ENCODE measurements around the gene PLA1A.
"Not testable (repeated sequence)": the region's sequence is repeated elsewhere in the genome, so short reads cannot be mapped to it uniquely, and the experiment has no call there.

PLA1A gene, protein sequence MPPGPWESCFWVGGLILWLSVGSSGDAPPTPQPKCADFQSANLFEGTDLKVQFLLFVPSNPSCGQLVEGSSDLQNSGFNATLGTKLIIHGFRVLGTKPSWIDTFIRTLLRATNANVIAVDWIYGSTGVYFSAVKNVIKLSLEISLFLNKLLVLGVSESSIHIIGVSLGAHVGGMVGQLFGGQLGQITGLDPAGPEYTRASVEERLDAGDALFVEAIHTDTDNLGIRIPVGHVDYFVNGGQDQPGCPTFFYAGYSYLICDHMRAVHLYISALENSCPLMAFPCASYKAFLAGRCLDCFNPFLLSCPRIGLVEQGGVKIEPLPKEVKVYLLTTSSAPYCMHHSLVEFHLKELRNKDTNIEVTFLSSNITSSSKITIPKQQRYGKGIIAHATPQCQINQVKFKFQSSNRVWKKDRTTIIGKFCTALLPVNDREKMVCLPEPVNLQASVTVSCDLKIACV

DNA sequence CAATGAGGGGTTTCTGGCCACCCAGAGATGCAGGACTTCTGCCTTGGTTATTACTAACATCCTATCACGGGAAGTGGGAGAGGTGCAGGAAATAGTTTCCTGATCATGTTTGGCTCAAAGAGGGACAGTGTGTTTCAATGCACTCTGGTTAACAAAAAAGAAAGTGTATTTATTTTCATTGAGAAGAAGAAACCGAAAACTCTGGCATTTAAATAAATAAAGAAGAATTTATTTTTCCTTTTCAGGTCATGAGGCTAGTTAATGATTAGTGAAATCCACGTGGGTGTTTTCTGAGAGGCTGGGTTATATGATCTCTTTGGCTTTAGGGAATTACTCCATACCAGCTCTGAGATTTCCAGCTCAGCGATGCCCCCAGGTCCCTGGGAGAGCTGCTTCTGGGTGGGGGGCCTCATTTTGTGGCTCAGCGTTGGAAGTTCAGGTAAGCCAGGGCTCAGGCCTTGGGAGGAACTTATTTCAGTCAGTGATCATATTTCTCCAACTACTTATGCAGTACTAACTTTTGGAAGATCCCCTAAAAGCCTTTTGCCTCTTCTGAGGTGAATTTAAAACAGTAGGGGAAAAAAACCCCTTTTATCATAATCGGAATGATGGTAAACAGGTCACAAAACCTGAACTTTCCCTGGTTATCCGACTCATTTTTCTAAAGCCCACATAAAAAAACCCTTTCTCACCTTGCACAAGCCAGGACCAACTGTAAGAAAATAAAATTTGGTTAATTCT lies at the start of gene PLA1A:
Gene PLA1A, plus strand, starts transcription at position 338 of the 741 bp plus-strand sequence. Its CDS starts 29 bp downstream, at position 367.
- FAIRE-seq: no peak
- DNase-seq (ENCODE audit: insufficient read length, low spot score): no peak

DNA sequence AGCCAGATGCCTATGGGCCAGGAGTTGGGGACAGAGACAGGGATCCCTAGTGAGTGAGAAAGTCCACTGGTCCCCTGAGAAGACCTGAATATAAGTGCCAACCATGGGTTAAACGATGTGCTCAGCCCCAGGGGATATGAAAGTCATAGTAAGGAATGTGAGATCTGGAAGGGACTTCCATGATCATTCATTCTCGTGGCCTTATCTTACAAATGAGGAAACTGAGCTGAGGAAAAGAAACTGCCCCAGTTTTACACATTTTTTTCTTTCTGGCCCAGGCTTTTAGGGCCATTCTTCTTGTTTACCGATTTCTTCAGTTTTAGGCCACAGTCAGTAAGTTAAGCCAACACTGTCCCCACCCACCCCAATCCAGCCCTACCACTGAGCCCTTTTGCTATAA lies 49.3 kb upstream of the PLA1A start:
- FAIRE-seq: no peak

DNA sequence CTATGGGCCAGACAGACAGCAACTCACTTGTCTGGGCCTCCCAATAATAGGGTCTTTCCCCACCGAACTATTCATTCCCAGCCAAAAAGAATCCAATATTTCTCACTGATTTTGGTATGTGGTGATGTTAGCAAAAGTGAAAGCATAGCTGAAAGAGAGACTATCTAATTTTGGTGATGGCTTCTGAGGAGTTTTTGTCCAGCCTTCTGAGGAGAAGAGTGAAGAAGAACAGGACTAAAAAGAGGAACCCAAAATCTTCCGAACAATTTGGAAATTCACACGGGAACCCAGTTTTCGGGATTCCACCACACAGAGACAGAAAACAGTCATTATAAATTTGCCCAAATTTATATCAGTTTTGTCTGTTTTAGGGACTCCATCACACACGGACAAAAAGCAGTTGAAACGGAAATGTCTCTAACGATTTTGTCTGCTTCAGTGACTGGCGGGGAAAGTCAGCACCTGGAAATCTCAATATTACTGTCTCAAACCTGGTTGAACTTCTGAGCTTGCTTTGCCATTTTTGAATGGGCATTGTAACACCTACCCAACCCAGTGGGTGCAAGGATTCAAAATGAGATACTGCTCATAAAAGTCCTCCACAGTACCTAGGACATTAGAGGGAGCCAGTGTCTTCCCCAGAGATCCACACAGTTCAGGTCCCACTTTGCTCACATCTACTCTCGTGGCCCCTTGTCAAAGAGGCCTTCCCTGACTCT lies 47.3 kb upstream of the PLA1A start:
- FAIRE-seq (no peak), DNase-seq (ENCODE audit: insufficient read length, low spot score) (no peak)

More for the DNA sequence above, 49.3 kb upstream of the PLA1A start:
- no peak for DNase-seq (ENCODE audit: insufficient read length, low spot score)

DNA sequence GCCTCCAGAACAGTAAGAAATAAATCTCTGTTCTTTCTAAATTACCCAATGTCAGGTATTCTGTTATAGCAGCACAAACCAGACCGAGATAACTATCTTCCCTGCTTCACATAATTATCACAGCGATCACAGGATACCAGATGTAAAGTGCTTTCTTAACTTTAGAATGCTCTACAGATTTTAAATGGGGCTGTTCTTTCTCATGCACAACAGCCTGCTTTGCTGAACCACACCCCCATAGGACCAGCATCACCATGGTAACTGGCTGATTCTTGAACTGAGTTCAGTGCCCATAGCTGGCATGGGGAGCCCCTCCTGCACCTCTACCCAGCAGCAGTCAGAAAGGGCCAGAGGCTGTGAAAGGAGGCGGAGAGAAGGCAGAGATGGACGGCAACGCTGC lies 46.1 kb upstream of the PLA1A start:
- DNase-seq (ENCODE audit: insufficient read length, low spot score) (no peak), FAIRE-seq (no peak)

DNA sequence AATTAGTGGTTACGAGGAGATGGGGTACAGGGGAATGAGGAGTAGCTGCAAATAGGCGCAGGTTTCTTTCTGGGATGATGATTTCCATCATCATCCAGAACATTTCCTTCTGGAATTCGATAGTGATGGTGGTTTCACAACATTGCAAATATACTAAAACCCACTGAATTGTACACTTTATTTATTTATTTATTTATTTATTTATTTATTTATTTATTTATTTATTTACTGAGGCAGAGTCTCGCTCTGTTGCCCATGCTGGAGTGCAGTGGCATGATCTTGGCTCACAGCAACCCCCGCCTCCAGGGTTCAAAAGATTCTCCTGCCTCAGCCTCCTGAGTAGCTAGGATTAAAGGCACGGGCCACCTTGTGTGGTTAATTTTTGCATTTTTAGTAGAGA lies 44.8 kb upstream of the PLA1A start:
- DNase-seq (ENCODE audit: insufficient read length, low spot score); FAIRE-seq: not testable (repeated sequence)

DNA sequence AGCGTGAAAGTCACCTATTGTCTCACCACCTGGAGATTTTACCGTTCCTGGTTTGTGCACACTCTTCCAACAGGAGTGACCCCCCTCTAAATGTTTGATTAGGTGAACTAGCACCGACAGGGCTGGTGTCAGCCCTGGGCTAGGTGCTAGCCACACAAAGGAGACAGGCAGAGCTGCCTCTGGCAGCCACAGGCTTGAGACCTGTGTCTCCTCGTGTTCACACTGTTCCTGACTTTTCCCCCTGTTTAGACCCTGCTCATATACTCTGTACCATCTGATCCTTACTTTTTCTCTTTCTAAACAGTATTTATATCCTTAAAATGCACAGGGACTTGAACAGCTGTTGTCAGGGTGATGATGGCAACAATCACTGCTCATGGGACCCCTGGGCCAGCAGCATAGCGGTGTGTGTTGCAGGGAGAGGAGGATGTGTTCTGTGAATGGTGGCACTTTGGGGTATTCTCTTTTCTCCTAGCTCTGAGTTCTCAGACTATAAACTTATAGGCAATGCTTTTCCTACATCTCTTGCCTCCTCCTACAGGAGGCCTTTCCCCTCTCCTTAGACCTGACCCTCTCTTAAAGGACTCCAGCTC lies 43.8 kb upstream of the PLA1A start:
- FAIRE-seq: no peak
- no peak for DNase-seq (ENCODE audit: insufficient read length, low spot score)

DNA sequence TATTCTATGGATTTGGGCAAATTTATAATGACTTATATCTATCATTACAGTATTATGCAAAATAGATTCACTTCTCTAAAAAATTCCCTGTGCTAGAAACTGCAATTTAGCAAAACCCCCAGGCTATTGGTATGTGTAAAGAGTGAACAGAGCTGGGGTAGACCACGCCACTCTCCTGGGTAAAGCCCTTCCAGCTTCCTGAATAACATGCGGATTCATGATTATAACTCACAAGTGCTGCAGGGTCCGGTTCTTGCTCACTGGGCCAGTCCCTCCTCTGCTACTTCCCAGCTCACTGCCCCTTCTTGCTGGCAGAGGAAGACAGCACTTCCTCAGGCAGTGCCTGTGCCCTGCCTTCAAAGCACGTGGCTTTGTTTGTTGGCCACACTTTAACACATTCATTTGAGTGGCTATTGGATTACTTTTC lies 42.4 kb upstream of the PLA1A start:
- no peak for FAIRE-seq
- DNase-seq (ENCODE audit: insufficient read length, low spot score): no peak

DNA sequence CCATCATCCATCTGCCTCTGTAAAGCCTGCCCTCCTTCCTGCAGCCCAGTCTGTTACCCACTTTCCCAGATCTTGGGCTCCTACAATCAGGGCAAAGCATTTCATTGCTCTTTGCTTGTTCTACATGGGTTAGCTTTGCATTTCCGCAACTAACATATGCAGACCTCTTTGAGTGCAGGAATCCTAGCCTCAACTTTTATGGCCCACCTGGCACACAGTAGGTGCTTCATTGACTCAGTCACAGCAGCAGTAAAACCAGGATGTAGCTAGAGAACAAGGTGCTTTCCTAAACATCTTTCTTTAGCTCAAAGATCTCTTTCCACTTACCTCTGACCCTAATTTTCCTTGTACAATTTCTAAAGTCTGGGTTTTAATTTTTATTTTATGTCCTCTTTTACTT lies 41.8 kb upstream of the PLA1A start:
- FAIRE-seq: no peak
- no peak for DNase-seq (ENCODE audit: insufficient read length, low spot score)

DNA sequence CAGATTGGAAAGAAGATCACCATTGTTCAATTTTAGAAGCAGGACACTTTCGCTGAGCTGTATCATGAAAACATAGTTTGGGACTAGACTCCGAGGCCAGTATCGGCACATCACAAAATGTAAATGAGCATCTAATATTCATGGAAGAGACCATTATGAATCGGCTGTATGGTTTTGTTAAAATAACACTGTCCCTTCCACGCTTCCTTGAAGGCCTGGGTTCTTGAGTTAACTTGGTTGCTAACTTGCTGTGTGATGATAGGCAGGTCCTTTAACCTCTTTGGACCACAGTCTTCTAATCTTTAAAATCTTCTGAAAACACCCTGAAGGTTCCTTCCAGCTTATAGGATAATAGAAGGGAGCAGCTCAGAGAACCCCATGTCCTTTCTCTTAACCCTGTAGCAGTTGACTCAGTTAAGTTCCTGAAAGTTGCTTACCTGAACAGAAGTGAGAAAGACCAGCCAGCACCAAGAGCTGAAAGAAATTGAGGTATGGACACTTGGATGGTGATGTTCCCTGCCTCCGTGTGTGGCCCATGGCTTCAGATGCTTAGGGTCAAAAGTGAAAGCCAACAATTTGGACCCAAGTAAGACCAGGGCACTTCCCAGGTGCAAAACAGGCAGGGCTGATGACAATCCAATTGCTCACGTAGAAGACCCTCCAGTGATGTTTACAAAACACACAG lies 40.4 kb upstream of the PLA1A start:
- FAIRE-seq (no peak), DNase-seq (ENCODE audit: insufficient read length, low spot score) (no peak)

DNA sequence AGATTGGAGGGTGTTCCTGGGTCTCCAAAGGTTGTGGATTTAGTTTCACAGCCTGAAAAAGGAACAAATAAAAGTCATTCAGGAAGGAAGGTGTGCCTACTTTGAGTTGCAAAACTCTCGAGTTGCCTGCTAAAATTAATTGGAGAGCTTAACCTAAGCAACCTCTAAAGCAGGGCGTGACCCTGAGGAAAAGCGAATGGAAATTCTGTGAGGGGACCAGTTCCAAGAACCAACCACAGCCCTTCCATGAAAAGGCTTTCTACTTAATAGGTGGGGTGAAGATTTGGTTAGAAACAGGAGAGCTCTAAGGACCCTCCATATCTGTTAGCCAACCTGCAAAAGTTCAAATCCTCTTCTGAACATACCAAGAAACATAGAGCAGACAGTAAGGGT lies 39.8 kb upstream of the PLA1A start:
- FAIRE-seq: no peak
- DNase-seq (ENCODE audit: insufficient read length, low spot score): no peak

DNA sequence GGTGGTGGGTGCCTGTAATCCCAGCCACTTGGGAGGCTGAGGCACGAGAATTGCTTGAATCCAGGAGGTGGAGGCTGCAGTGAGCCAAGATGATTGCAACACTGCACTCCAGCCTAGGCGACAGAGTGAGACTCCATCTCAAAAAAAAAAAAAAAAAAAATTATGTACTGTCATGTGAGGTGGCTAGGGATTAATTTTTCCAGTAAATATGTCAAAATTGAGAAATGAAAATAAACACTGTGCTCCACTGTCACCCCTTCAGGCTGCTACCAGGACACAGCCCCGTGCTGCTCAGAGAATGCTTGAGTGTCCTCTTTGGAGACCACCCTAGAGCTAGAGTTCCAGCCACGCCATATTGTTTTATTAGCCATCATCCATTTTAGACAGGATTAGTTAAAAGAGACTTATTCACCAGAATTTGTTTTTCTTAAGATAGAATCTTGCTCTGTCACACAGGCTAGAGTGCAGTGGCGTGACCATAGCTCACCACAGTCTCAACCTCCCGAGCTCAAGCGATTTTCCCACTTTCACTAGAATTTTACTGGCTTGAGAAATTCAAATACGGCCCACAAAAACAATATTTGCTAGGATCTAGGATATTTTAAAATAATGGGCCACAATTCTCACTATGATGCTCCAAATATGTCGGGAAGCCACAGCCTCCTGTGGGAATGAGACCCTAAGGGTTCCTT lies 38.9 kb upstream of the PLA1A start:
- no peak for DNase-seq (ENCODE audit: insufficient read length, low spot score)
- no peak for FAIRE-seq

DNA sequence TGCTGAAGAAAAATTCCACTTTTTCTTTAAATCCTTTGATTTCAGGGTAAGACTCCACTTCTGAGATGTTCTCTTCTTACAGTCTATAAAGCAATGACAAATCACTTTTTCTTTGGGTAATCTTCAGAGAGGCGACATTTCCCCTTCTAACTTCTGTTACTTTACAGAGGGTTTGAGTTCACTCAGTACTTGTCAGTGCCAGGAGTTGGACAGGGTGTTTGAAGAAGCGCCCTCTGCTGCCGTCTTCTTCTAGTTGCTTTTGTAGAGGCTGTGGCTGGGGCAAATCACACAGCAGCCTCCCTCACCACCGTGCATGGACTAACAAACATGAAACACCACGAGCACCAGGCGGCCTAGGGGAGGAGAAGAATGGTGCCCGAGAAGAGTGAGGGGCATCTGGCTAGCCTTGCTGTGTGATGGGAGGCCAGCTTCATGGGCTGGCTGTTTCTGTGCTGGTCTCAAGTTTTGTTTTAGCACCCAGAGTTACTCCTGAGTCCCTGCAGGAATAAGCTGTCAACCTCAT lies 38.2 kb upstream of the PLA1A start, which contains the start of gene CD80:
Gene CD80, minus strand, starts transcription at position 174 of the 523 bp plus-strand sequence. CDS start 1,886 bp downstream, outside the sequence.
- FAIRE-seq (peak; percentile 49), DNase-seq (ENCODE audit: insufficient read length, low spot score) (peak; percentile 33)

DNA sequence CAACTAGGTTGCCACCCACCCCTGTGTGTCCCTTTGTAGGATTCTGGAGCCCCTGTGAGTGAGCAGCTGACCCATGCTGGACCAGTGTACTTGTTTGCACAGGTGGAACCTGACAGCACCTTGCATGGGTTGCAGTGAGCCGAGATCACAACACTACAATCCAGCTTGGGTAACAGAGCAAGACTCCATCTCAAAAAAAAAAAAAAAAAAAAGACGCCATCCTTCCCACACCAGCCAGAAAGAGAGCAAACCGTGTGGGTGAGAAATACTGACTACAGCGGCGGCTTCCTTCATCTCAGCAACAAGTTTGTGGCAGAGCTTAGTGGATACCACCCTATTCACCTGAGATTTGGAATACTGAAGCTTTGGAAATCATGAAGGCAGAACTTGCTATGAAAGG lies 37.5 kb upstream of the PLA1A start:
- FAIRE-seq (no peak), DNase-seq (ENCODE audit: insufficient read length, low spot score) (no peak)

DNA sequence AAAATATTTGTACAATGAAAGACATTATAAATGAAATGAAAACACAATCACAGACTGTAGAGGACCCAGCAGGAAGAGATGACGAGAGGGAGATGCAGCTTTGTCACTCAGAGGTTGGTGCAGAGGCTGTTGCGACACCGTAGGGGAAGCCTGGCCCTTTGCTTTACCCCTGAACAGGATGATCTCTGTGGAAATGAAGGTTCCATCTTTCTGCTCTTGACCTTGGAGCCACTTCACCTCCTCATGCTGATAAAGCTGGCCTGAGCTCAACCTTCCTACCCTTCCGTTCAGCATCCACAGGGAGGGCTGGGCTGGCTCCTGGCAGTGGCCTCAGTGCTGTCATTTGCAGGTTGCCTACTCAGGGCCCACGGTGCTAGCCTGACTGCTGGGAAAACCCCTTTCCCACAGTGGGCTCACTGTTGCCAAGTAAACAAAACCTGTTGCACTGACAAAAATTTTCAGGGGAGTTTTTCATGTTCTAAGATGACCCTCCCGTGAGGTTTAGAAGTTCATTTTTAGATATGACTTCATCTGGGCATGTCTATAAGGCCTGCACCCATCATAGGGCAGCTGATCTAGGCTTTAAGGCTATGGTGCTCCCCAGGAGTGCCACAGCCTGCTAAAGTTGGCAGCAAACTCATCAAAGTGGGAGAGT lies 35.3 kb upstream of the PLA1A start:
- DNase-seq (ENCODE audit: insufficient read length, low spot score): no peak
- FAIRE-seq: no peak

DNA sequence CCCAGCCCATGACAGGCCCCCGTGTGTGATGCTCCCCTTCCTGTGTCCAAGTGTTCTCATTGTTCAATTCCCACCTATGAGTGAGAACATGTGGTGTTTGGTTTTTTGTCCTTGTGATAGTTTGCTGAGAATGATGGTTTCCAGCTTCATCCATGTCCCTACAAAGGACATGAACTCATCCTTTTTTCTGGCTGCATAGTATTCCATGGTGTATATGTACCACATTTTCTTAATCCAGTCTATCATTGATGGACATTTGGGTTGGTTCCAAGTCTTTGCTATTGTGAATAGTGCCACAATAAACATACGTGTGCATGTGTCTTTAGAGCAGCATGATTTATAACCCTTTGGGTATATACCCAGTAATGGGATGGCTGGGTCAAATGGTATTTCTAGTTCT lies 34.4 kb upstream of the PLA1A start:
- not testable (repeated sequence) for FAIRE-seq; DNase-seq (ENCODE audit: insufficient read length, low spot score)

DNA sequence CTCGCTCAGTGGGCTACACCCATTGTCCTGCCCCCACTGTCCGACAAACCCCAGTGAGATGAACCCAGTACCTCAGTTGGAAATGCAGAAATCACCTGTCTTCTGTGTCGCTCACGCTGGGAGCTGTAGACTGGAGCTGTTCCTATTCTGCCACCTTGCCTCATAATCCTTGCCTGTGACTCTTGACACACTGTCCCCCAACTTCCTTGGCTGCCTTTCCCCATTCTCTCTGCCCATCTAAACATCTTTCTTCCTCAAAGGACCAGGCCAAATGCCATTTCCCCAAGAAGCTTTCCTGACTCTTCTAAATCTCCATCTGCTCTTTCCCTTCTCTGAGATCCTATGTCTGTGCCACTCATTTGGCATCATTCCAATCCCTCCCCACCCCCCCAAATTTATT lies 28.5 kb upstream of the PLA1A start:
- DNase-seq (ENCODE audit: insufficient read length, low spot score) (no peak), FAIRE-seq (no peak)

DNA sequence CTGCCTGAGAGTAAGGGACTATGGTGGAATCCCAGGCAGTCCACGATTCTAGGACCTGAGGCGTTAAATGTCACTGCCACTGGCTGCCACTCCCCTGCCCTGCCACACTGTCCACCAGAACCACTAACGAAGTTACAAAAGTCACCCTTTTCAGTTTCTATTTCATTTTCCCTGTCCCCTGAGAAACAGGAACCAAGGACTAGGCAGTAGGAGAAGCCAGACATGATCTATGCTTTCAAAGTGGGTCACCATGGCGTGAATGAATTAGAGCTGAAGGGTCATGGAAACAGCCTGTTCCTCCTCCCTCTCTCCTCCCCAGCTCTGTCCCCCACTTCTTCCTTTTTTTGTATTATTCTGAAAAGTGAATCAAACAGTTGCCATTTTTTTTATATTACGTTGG lies 27.5 kb upstream of the PLA1A start:
- no peak for DNase-seq (ENCODE audit: insufficient read length, low spot score)
- no peak for FAIRE-seq

DNA sequence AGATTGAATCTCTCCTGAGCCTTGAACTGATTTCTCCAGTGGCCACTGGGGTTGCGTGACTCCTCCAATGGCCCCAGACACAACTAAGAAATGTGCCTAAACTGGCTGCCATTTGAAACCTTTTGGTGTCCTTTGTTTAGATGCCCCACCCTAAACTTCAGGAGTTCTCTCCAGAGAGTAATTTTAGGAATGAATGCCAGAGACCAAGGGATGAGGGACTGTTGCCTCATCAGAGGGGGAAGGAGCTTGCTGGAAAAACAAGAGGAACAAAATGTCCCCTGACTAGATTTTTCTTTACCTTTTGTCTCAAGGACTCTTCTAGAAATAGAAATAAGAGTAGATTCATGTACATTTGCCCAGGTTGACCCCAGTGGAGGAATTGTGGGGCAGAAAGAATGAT lies 26.5 kb upstream of the PLA1A start:
- no peak for FAIRE-seq
- no peak for DNase-seq (ENCODE audit: insufficient read length, low spot score)

DNA sequence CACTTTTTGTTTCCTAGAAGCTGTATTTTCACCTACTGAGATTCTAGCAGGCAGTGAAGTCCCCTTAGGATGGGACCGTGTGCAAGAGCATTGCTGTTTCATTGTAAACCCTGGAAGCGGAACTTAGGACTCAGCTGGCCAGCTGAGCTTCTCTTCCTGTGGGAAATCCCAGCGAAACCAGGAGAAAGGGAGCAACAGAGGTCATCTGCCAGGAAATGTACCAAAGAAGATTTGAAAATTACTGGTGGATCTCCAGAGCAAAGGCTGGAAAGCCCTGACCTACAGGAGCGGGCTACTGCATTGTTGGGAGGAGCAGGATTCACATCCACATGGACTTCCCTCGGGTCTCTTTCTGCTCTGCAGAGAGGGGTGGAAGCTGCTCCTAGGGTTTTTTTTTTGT lies 26.0 kb upstream of the PLA1A start:
- DNase-seq (ENCODE audit: insufficient read length, low spot score) (no peak), FAIRE-seq (no peak)
